Esophagus mucosa (tissue), 1 donor: ENCODE results near the gene BNIP3. TPM values are rescaled to one million over a fixed set of nuclear protein-coding genes. Genes with fewer than 3 reads are reported as not detected.
A peak's percentile ranks its signal among the peaks of the same experiment; 100 is the strongest.
"Not testable (repeated sequence)": the region's sequence is repeated elsewhere in the genome, so short reads cannot be mapped to it uniquely, and the experiment has no call there.

Experiments
- ATAC-seq: fragments of 200-7000 bp; cut with Tn5 transposase; one replicate; pipeline ENCODE4 v1.9.1; 2020
- total RNA-seq: library from RNA; stranded (reverse); gene quantifications from one replicate; pipeline ENCODE4 v1.2.4, GENCODE V29; 2023
- donor health status: DM: yes; HTN: yes; CAD: no.

Gene BNIP3
- total RNA-seq, 1 donor from 2014 or later: 30.0 TPM

- no peak for ATAC-seq
Measured at GRCh38 chr10:132001238-132001972, 19.7 kb upstream of the BNIP3 start.

- no peak for ATAC-seq
Measured at GRCh38 chr10:131998845-131999681, 17.3 kb upstream of the BNIP3 start.

- ATAC-seq: peak; percentile 17
Measured at GRCh38 chr10:131998050-131998844, 16.5 kb upstream of the BNIP3 start.

GRCh38 chr10:131997366-131998049, 15.8 kb upstream of the BNIP3 start:
- peak; percentile 94 for ATAC-seq

- ATAC-seq: no peak
Measured at GRCh38 chr10:131996466-131997365, 15.0 kb upstream of the BNIP3 start.

- ATAC-seq: no peak
Measured at GRCh38 chr10:131994435-131994834, 12.7 kb upstream of the BNIP3 start.

GRCh38 chr10:131993275-131993674, 11.6 kb upstream of the BNIP3 start:
- no peak for ATAC-seq

- no peak for ATAC-seq
Measured at GRCh38 chr10:131991726-131992125, 10.0 kb upstream of the BNIP3 start.

GRCh38 chr10:131987786-131988185, 6.1 kb upstream of the BNIP3 start:
- not testable (repeated sequence) for ATAC-seq

GRCh38 chr10:131987301-131987700, 5.6 kb upstream of the BNIP3 start:
- ATAC-seq: not testable (repeated sequence)

GRCh38 chr10:131986851-131987250, 5.1 kb upstream of the BNIP3 start:
- not testable (repeated sequence) for ATAC-seq

GRCh38 chr10:131983780-131984179, 2.1 kb upstream of the BNIP3 start:
- peak; percentile 77 for ATAC-seq

GRCh38 chr10:131982796-131983195, 1.1 kb upstream of the BNIP3 start:
- no peak for ATAC-seq

- no peak for ATAC-seq
Measured at GRCh38 chr10:131982185-131982756, 548 bp upstream of the BNIP3 start.

- no peak for ATAC-seq
Measured at GRCh38 chr10:131980761-131981428, 828 bp downstream of the BNIP3 start.

GRCh38 chr10:131980321-131980720, 1.4 kb downstream of the BNIP3 start:
- ATAC-seq: no peak

- ATAC-seq: no peak
Measured at GRCh38 chr10:131979821-131980270, 1.9 kb downstream of the BNIP3 start.

- no peak for ATAC-seq
Measured at GRCh38 chr10:131979336-131979735, 2.4 kb downstream of the BNIP3 start.

- no peak for ATAC-seq
Measured at GRCh38 chr10:131978851-131979250, 2.9 kb downstream of the BNIP3 start.

GRCh38 chr10:131978366-131978765, 3.4 kb downstream of the BNIP3 start:
- no peak for ATAC-seq
